ENCODE results near the gene GUCY1A1.

Gene GUCY1A1

DNA sequence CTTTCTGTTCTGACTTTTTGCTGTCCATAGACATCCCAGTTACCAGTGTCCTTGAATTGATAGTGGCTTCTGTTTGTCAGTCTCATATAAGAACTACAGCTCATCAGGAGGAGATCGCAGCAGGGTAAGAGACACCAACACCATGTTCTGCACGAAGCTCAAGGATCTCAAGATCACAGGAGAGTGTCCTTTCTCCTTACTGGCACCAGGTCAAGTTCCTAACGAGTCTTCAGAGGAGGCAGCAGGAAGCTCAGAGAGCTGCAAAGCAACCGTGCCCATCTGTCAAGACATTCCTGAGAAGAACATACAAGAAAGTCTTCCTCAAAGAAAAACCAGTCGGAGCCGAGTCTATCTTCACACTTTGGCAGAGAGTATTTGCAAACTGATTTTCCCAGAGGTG is 30.1 kb downstream of the GUCY1A1 start:
- Histone ChIP-seq H3K9ac (ENCODE audit: low read depth, low read length) (no peak overlapping the region), H3K4me3 (ENCODE audit: low read length) (no peak overlapping the region), H3K4me1 (ENCODE audit: insufficient read depth, low read length) (no peaks in the 10 kb centered on the region), H3K27me3 (ENCODE audit: insufficient read depth, low read length) (no peaks in the 10 kb centered on the region), H3K9me3 (ENCODE audit: insufficient read depth, low read depth, low read length) (no peaks in the 10 kb centered on the region), H3K27ac (ENCODE audit: low read length) (no peak overlapping the region), H3K36me3 (ENCODE audit: insufficient read depth, low read depth, low read length) (no peaks in the 10 kb centered on the region)

DNA sequence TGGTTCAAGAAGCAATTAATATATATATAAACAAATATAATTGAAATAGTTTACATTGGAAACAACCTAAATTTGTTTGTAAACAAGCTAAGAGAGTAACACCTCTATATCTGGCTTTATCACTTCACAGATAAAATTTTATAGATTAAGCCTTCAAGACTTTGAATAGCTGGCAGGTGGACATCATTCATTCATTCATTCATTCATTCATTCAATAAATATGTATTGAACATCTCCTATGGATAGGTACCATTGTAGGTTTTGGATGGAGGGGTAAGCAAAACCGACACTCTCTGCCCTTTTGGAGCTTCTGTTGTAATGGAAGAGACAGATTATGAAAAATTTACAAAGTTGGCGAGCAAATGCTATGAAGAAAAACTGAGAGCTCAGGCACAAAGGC is 35.2 kb downstream of the GUCY1A1 start:
- Histone ChIP-seq H3K4me3 (ENCODE audit: low read length) (no peak overlapping the region), H3K9ac (ENCODE audit: low read depth, low read length) (no peak overlapping the region), H3K4me1 (ENCODE audit: insufficient read depth, low read length) (no peaks in the 10 kb centered on the region), H3K27me3 (ENCODE audit: insufficient read depth, low read length) (no peaks in the 10 kb centered on the region), H3K9me3 (ENCODE audit: insufficient read depth, low read depth, low read length) (no peaks in the 10 kb centered on the region), H3K36me3 (ENCODE audit: insufficient read depth, low read depth, low read length) (no peaks in the 10 kb centered on the region), H3K27ac (ENCODE audit: low read length) (no peak overlapping the region)

DNA sequence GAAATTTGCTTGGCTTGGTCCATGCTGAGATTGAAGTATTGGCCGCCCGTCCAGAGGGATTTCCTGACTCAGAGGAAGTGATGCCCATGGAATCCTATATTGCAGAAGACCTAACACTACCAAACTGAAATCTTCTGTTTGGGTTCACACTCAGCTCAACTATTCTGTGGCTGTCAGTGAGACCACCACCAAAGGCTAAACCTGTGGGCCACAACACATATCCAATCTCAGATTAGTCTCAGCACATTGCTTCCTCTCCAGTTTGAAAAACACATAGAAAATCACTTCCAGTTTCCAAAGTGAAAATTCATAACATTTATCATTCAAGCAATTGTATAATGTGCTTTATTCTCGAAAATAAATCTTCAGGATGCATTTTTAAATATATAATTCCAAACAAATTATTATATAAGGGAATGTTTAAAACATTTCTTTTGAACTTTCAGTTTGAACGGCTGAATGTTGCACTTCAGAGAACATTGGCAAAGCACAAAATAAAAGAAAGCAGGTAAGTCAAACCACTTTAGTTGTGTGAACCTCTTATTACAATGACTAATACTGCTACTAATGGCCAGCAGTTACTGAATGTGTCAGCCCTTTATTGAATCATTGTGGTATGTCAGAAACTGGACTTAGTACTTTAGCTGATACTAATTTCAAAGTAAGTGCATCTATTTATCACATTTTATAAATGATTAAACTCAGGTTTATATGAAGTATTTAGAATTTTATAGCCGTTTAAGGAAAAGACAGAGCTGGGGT is 37.0 kb downstream of the GUCY1A1 start:
- Histone ChIP-seq H3K36me3 (ENCODE audit: insufficient read depth, low read depth, low read length) (no peaks in the 10 kb centered on the region), H3K27me3 (ENCODE audit: insufficient read depth, low read length) (no peaks in the 10 kb centered on the region), H3K27ac (ENCODE audit: low read length) (no peak overlapping the region), H3K9me3 (ENCODE audit: insufficient read depth, low read depth, low read length) (no peaks in the 10 kb centered on the region), H3K9ac (ENCODE audit: low read depth, low read length) (no peak overlapping the region), H3K4me3 (ENCODE audit: low read length) (no peak overlapping the region), H3K4me1 (ENCODE audit: insufficient read depth, low read length) (no peaks in the 10 kb centered on the region)

DNA sequence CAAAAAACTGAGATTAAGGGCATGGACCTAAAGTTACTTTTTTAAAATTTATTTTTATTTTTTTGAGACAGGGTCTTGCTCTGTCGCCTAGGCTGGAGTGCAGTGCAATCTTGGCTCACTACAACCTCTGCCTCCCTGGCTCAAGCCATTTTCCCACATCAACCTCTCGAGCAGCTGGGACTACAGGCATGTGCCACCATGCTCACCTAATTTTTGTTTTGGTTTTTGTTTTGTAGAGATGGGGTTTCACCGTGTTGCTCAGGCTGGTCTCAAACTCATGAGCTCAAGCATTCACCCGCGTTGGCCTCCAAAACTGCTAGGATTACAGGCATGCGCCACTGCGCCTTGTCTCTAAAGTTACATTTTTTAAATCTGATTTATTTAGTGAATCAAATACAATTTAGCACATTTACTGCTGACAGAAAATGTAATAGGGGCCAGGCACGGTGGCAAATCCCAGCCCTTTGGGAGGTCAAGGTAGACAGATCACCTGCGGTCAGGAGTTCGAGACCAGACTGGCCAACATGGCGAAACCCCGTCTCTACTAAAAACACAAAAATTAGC is 38.3 kb downstream of the GUCY1A1 start:
- Histone ChIP-seq H3K9me3 (ENCODE audit: insufficient read depth, low read depth, low read length) (no peaks in the 10 kb centered on the region), H3K27me3 (ENCODE audit: insufficient read depth, low read length) (no peaks in the 10 kb centered on the region), H3K4me3 (ENCODE audit: low read length) (no peak overlapping the region), H3K9ac (ENCODE audit: low read depth, low read length) (no peak overlapping the region), H3K4me1 (ENCODE audit: insufficient read depth, low read length) (no peaks in the 10 kb centered on the region), H3K36me3 (ENCODE audit: insufficient read depth, low read depth, low read length) (no peaks in the 10 kb centered on the region), H3K27ac (ENCODE audit: low read length) (no peak overlapping the region)

DNA sequence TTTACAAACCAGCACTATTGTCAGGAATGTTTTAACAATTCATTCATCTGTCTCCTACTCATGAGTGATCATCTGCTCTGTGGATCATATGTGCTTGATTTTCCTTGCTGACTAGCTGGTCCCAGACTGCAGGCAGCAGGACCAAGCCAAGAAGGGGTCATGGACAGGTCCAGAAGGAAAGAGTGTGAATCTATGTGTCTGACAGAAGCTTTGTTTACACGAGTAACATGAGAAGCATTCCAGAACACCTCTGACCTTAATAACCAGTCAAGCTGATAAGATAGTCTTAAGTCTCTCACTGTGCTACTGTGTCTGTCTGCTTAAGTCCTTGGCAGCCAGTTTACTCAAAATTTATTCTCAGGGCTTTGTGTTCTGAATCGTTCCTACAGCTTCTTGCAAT is 39.0 kb downstream of the GUCY1A1 start:
- Histone ChIP-seq H3K27me3 (ENCODE audit: insufficient read depth, low read length) (no peaks in the 10 kb centered on the region), H3K27ac (ENCODE audit: low read length) (no peak overlapping the region), H3K9ac (ENCODE audit: low read depth, low read length) (no peak overlapping the region), H3K36me3 (ENCODE audit: insufficient read depth, low read depth, low read length) (no peaks in the 10 kb centered on the region), H3K9me3 (ENCODE audit: insufficient read depth, low read depth, low read length) (no peaks in the 10 kb centered on the region), H3K4me1 (ENCODE audit: insufficient read depth, low read length) (no peaks in the 10 kb centered on the region), H3K4me3 (ENCODE audit: low read length) (no peak overlapping the region)

DNA sequence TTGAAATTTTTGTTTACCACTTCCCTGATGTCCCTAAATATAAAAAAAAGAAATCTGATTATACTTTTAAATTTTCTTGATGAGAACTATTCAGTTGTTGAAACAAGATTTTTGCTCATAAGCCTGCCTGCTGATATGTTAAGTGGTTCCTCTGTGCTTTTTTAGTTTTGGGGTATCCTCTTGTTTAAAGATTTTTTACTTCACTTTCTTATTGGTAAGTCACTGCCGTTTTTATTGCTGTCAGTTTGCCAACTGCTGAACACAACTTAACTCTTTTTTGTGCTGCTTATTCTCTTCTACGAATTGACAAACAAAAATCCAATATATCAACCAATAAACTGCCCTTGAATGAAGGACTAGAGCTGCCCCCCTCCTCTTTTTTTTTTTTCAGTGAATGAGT is 39.5 kb downstream of the GUCY1A1 start:
- Histone ChIP-seq H3K27me3 (ENCODE audit: insufficient read depth, low read length) (no peaks in the 10 kb centered on the region), H3K36me3 (ENCODE audit: insufficient read depth, low read depth, low read length) (no peaks in the 10 kb centered on the region), H3K9me3 (ENCODE audit: insufficient read depth, low read depth, low read length) (no peaks in the 10 kb centered on the region), H3K4me3 (ENCODE audit: low read length) (no peak overlapping the region), H3K27ac (ENCODE audit: low read length) (no peak overlapping the region), H3K4me1 (ENCODE audit: insufficient read depth, low read length) (no peaks in the 10 kb centered on the region), H3K9ac (ENCODE audit: low read depth, low read length) (no peak overlapping the region)

DNA sequence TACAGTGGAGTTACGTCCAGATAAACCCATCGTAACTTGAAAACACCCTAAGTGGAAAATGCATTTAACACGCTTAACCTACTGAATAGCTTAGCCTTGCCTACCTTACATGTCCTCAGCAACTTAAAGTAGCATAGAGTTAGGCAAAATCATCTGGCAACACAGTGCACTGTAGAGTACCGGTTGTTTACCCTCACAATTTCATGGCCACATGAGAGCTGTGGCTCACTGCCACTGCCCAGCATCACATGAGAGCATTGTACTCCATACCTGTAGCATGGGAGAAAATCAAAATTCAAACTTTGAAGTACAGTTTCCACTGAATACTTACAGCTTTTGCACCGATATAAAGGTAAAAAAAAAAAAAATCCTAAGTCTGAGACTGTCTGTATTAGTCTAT is 40.6 kb downstream of the GUCY1A1 start:
- H3K9ac ChIP-seq (ENCODE audit: low read depth, low read length), result no peak overlapping the region
- no peak overlapping the region for H3K4me3 ChIP-seq (ENCODE audit: low read length)
- H3K9me3 ChIP-seq (ENCODE audit: insufficient read depth, low read depth, low read length), result no peaks in the 10 kb centered on the region
- no peak overlapping the region for H3K27ac ChIP-seq (ENCODE audit: low read length)
- no peaks in the 10 kb centered on the region for H3K27me3 ChIP-seq (ENCODE audit: insufficient read depth, low read length)
- H3K36me3 ChIP-seq (ENCODE audit: insufficient read depth, low read depth, low read length), result no peaks in the 10 kb centered on the region
- no peaks in the 10 kb centered on the region for H3K4me1 ChIP-seq (ENCODE audit: insufficient read depth, low read length)

DNA sequence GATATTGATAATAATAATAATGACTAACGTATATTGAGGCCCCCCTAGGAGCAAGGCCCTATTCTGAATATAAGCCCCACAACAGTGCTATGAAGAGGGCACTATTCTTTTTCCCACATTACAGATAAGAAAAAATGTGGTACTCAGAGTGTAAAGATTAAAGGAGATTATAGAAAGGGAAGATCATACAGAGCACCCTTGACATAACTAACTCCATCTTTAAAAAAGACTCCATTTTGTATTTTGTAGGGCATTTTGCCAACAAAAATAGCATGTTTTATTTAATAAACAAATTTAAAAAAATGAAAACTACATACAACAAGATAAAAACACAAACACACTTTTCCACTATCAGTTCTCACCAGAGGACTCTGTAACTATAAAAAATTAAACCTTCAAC is 42.1 kb downstream of the GUCY1A1 start:
- no peaks in the 10 kb centered on the region for H3K36me3 ChIP-seq (ENCODE audit: insufficient read depth, low read depth, low read length)
- no peaks in the 10 kb centered on the region for H3K4me1 ChIP-seq (ENCODE audit: insufficient read depth, low read length)
- no peaks in the 10 kb centered on the region for H3K9me3 ChIP-seq (ENCODE audit: insufficient read depth, low read depth, low read length)
- no peak overlapping the region for H3K27ac ChIP-seq (ENCODE audit: low read length)
- H3K9ac ChIP-seq (ENCODE audit: low read depth, low read length), result no peak overlapping the region
- no peaks in the 10 kb centered on the region for H3K27me3 ChIP-seq (ENCODE audit: insufficient read depth, low read length)
- H3K4me3 ChIP-seq (ENCODE audit: low read length), result no peak overlapping the region

DNA sequence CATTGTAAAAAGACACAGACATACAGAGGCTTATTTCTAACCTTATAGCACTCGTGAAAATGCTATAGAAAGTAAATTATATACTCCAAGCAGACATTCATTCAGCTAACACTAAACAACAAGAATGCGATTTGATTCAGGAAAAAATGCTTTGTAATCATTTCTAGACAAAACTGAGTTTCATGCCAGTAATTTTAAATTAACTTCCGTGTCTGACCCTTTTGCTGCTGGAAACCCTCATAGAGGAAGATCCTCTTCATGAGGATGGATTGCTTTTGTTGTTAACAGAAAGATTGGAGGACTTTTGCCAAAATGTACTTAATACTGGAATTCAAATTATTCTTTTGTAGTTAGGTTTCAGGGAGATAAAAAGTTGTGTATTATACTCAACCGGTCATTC is 43.3 kb downstream of the GUCY1A1 start:
- Histone ChIP-seq H3K27me3 (ENCODE audit: insufficient read depth, low read length) (no peaks in the 10 kb centered on the region), H3K9me3 (ENCODE audit: insufficient read depth, low read depth, low read length) (no peaks in the 10 kb centered on the region), H3K36me3 (ENCODE audit: insufficient read depth, low read depth, low read length) (no peaks in the 10 kb centered on the region), H3K27ac (ENCODE audit: low read length) (no peak overlapping the region), H3K4me1 (ENCODE audit: insufficient read depth, low read length) (no peaks in the 10 kb centered on the region), H3K9ac (ENCODE audit: low read depth, low read length) (no peak overlapping the region), H3K4me3 (ENCODE audit: low read length) (no peak overlapping the region)

DNA sequence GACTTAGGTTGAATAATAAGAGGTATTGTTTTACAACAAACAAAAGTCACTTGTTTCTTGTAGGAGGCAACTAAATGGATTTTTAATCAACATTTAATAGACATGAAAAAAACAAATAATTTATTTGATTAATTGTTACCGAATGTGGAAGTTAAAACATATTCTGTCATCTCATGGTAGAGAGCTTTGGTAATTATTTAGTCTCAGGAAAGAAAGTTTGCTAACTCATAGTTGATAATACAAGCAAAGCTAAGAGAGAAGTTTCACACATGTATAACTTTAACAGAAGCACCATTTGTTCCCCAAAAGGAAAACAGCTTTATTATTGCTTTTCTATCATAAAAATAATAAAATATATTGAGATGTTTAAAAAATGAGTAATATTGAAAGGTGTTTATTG is 44.9 kb downstream of the GUCY1A1 start:
- Histone ChIP-seq H3K27ac (ENCODE audit: low read length) (no peak overlapping the region), H3K27me3 (ENCODE audit: insufficient read depth, low read length) (no peaks in the 10 kb centered on the region), H3K9ac (ENCODE audit: low read depth, low read length) (no peak overlapping the region), H3K4me3 (ENCODE audit: low read length) (no peak overlapping the region), H3K9me3 (ENCODE audit: insufficient read depth, low read depth, low read length) (no peaks in the 10 kb centered on the region), H3K36me3 (ENCODE audit: insufficient read depth, low read depth, low read length) (no peaks in the 10 kb centered on the region), H3K4me1 (ENCODE audit: insufficient read depth, low read length) (no peaks in the 10 kb centered on the region)

DNA sequence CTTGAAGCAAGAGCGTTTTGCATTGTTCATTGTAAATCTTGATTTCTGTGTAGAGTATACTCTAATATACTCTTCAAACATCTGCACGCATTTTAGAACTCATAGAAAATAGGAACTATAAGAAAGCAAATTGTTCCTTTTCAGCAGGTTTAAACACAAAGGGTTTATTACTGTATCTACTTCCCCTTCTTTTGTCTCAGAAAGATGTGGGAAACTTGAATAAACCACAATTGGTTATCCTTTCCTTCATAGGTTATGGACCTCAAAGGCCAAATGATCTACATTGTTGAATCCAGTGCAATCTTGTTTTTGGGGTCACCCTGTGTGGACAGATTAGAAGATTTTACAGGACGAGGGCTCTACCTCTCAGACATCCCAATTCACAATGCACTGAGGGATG is 46.2 kb downstream of the GUCY1A1 start:
- Histone ChIP-seq H3K9me3 (ENCODE audit: insufficient read depth, low read depth, low read length) (no peaks in the 10 kb centered on the region), H3K4me1 (ENCODE audit: insufficient read depth, low read length) (no peaks in the 10 kb centered on the region), H3K4me3 (ENCODE audit: low read length) (no peak overlapping the region), H3K27ac (ENCODE audit: low read length) (no peak overlapping the region), H3K36me3 (ENCODE audit: insufficient read depth, low read depth, low read length) (no peaks in the 10 kb centered on the region), H3K27me3 (ENCODE audit: insufficient read depth, low read length) (no peaks in the 10 kb centered on the region), H3K9ac (ENCODE audit: low read depth, low read length) (no peak overlapping the region)

DNA sequence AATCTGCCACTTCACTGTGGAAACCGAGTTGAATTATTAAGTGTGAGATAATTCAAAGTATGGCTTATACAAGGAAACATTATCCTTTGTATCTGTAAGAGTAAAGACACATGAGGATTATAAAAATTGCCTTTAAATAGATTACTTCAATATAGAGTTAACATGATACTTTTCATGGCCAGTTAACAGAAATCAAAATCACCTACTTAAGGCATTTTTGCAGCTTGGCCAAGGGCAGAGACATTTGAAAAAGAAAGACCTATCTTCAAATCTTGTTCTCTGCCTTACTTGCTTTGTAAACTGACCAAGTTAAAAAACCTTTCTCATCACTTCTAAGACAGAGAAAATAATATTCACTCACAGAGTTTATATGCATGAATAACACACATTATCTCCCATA is 47.3 kb downstream of the GUCY1A1 start:
- H3K27me3 ChIP-seq (ENCODE audit: insufficient read depth, low read length), result no peaks in the 10 kb centered on the region
- no peaks in the 10 kb centered on the region for H3K36me3 ChIP-seq (ENCODE audit: insufficient read depth, low read depth, low read length)
- no peak overlapping the region for H3K9ac ChIP-seq (ENCODE audit: low read depth, low read length)
- no peak overlapping the region for H3K27ac ChIP-seq (ENCODE audit: low read length)
- H3K4me1 ChIP-seq (ENCODE audit: insufficient read depth, low read length), result no peaks in the 10 kb centered on the region
- H3K9me3 ChIP-seq (ENCODE audit: insufficient read depth, low read depth, low read length), result no peaks in the 10 kb centered on the region
- H3K4me3 ChIP-seq (ENCODE audit: low read length), result no peak overlapping the region
